ENCODE measurements around the gene ZCCHC14. TPM values are rescaled to one million over a fixed set of nuclear protein-coding genes. Genes with fewer than 3 reads are reported as not detected.
A peak's percentile ranks its signal among the peaks of the same experiment; 100 is the strongest.

ZCCHC14 gene
- polyA plus RNA-seq, 1 donor (not counting 4 experiments of a cell fraction or from before 2014, with no cell fraction given): 3.6 TPM

DNA sequence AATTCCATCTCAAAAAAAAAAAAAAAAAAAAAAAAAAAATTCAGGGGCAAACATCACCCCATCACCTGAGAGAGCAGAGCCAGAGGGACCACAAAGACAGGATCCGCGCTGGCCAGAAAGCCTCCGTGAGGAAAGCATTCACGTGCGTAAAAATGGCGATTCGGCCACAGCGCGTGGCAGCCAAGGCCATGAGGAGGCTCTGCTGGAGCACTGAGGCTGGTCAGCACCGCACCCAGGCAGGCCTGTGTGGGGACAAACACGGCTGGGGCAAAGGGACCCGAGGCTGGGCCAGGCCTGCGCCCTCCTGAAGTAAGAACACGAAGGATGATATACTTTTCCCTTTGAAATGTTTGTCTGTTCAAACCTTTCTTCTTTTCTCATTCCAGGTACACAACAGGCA is 55.5 kb downstream of the ZCCHC14 start:
- Histone ChIP-seq H3K4me3 (ENCODE audit: control insufficient read depth in 2 of 3, extremely low read depth in 1 of 3, insufficient read depth in 2 of 3, low read depth in 1 of 3, low read length in 3 of 3) (no peak overlapping the region), H3K4me2 (ENCODE audit: control insufficient read depth, extremely low read depth, insufficient read depth, low read depth, low read length) (no peak overlapping the region), H3K9me1 (ENCODE audit: control insufficient read depth, extremely low read depth, insufficient read depth, low read length) (no peaks in the 10 kb centered on the region), H3K9me3 (ENCODE audit: control insufficient read depth, low read depth, low read length) (no peaks in the 10 kb centered on the region), H3K27ac (ENCODE audit: control insufficient read depth, insufficient read depth, low read length) (no peak overlapping the region), H3K4me1 (ENCODE audit: control insufficient read depth, extremely low read depth, insufficient read depth, low read length) (peaks cover 18% of the 10 kb centered on the region), H3K27me3 (ENCODE audit: control insufficient read depth, extremely low read depth, insufficient read depth, low read length) (no peaks in the 10 kb centered on the region), H2AFZ (ENCODE audit: control insufficient read depth, low read length) (no peak overlapping the region), H3K79me2 (ENCODE audit: control insufficient read depth, insufficient read depth, low read length) (peaks cover 18% of the 10 kb centered on the region), H3K9ac (ENCODE audit: control insufficient read depth, extremely low read depth, insufficient read depth, low read length) (no peak overlapping the region), H3K36me3 (ENCODE audit: control insufficient read depth in 2 of 2, extremely low read depth in 1 of 2, insufficient read depth in 2 of 2, low read length in 2 of 2) (no peaks in the 10 kb centered on the region), H4K20me1 (ENCODE audit: control insufficient read depth, extremely low read depth, insufficient read depth, low read length) (peaks cover 2% of the 10 kb centered on the region)
- FAIRE-seq (no peak), DNase-seq (ENCODE audit: low read depth, low spot score) (no peak)
- no peak for TF ChIP-seq EZH2 (IDR thresholded peaks at IDR 0.05; ENCODE audit: low read length)
- TF ChIP-seq, protein P1, sequence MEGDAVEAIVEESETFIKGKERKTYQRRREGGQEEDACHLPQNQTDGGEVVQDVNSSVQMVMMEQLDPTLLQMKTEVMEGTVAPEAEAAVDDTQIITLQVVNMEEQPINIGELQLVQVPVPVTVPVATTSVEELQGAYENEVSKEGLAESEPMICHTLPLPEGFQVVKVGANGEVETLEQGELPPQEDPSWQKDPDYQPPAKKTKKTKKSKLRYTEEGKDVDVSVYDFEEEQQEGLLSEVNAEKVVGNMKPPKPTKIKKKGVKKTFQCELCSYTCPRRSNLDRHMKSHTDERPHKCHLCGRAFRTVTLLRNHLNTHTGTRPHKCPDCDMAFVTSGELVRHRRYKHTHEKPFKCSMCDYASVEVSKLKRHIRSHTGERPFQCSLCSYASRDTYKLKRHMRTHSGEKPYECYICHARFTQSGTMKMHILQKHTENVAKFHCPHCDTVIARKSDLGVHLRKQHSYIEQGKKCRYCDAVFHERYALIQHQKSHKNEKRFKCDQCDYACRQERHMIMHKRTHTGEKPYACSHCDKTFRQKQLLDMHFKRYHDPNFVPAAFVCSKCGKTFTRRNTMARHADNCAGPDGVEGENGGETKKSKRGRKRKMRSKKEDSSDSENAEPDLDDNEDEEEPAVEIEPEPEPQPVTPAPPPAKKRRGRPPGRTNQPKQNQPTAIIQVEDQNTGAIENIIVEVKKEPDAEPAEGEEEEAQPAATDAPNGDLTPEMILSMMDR (optimal IDR thresholded peaks at IDR 0.05 in 1 of 3, IDR thresholded peaks at IDR 0.05 in 1 of 3, conservative IDR thresholded peaks at IDR 0.05 in 1 of 3; ENCODE audit: extremely low read depth in 1 of 3, insufficient read depth in 2 of 3, low read length in 3 of 3): no peak
- dilution Hi-C loops (cut with MboI; ENCODE audit: extremely low pct_ligation_motif_present, low sequenced_read_pairs): no loop called here

DNA sequence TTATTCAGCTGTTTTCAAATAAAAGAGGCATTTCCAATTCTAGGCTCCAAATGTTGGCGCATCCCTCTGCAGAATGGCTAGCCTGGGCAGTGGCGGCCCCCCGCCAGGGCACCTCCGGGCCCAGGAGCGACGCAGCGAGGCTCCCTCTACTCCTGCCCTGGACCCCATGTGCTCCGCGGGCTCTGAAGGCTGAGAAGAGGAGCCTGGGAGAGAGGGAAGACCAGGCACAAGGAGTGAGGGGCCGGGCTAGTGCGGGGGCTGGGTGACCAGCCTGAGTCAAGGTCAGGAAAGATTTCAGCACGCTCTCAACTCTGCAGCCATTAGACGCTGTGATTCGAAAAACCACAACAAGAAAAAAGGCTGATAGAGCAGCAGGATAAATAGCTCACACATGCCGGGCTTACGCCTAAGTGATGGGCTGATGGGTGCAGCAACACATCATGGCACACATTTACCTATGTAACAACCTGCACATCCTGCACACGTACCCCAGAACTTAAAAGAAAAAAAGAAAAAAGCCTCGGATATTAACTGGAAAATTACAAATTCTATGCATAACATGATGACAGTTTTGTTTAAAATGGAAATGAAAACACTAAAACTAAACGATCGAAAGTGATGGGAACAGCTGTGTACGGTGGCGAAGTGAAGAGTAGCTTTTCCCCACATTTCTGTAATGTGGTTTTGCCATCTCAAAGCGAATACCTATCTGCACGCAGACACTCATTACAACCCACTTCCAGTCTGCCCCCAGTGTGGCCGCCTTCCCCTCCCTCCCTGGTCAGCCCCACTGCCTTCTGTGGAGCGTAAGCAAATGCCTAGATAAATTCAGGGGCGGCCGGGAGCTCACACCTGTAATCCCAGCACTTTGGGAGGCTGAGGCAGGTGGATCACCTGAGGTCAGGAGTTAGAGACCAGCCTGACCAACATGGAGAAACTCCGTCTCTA is 56.3 kb downstream of the ZCCHC14 start:
- no peak for TF ChIP-seq EZH2 (IDR thresholded peaks at IDR 0.05; ENCODE audit: low read length)
- TF ChIP-seq, protein P1 (optimal IDR thresholded peaks at IDR 0.05 in 1 of 3, IDR thresholded peaks at IDR 0.05 in 1 of 3, conservative IDR thresholded peaks at IDR 0.05 in 1 of 3; ENCODE audit: extremely low read depth in 1 of 3, insufficient read depth in 2 of 3, low read length in 3 of 3): no peak
- Histone ChIP-seq H3K27me3 (ENCODE audit: control insufficient read depth, extremely low read depth, insufficient read depth, low read length) (no peaks in the 10 kb centered on the region), H3K9ac (ENCODE audit: control insufficient read depth, extremely low read depth, insufficient read depth, low read length) (no peak overlapping the region), H3K4me2 (ENCODE audit: control insufficient read depth, extremely low read depth, insufficient read depth, low read depth, low read length) (peak overlapping the region; percentile 29), H2AFZ (ENCODE audit: control insufficient read depth, low read length) (no peak overlapping the region), H4K20me1 (ENCODE audit: control insufficient read depth, extremely low read depth, insufficient read depth, low read length) (peaks cover 5% of the 10 kb centered on the region), H3K27ac (ENCODE audit: control insufficient read depth, insufficient read depth, low read length) (no peak overlapping the region), H3K9me3 (ENCODE audit: control insufficient read depth, low read depth, low read length) (no peaks in the 10 kb centered on the region), H3K79me2 (ENCODE audit: control insufficient read depth, insufficient read depth, low read length) (peaks cover 18% of the 10 kb centered on the region), H3K36me3 (ENCODE audit: control insufficient read depth in 2 of 2, extremely low read depth in 1 of 2, insufficient read depth in 2 of 2, low read length in 2 of 2) (peaks cover 0 to 3% of the 10 kb centered on the region in 2 experiments), H3K4me3 (ENCODE audit: control insufficient read depth in 2 of 3, extremely low read depth in 1 of 3, insufficient read depth in 2 of 3, low read depth in 1 of 3, low read length in 3 of 3) (no peak overlapping the region), H3K4me1 (ENCODE audit: control insufficient read depth, extremely low read depth, insufficient read depth, low read length) (peaks cover 26% of the 10 kb centered on the region), H3K9me1 (ENCODE audit: control insufficient read depth, extremely low read depth, insufficient read depth, low read length) (peaks cover 4% of the 10 kb centered on the region)
- no peak for FAIRE-seq
- no peak for DNase-seq (ENCODE audit: low read depth, low spot score)
- dilution Hi-C loops (cut with MboI; ENCODE audit: extremely low pct_ligation_motif_present, low sequenced_read_pairs): no loop called here

Measured in keratinocyte (primary cell).